Kidney epithelial cell (primary cell): ENCODE results near the gene LLCFC1. TPM values are rescaled to one million over a fixed set of nuclear protein-coding genes. Genes with fewer than 3 reads are reported as not detected.

ENCODE experiments used
- DNase-seq: peaks from one replicate; pipeline ENCODE4 v3.0.0-alpha.2; 2010; ENCODE audit warnings: low read depth
- H3K27me3 ChIP-seq: 2 replicates; pipeline ENCODE4 v1.6.0; 2011; ENCODE audit warnings: low read length; ENCODE audit not compliant: control insufficient read depth, insufficient read depth
- H3K36me3 ChIP-seq: 2 replicates; pipeline ENCODE4 v1.5.1; 2011; ENCODE audit warnings: low read length; ENCODE audit not compliant: control insufficient read depth, insufficient read depth
- H3K4me3 ChIP-seq: 2 replicates; pipeline ENCODE4 v1.5.1; 2011; ENCODE audit warnings: low read depth, mild to moderate bottlenecking, control low read depth, low read length
- CTCF ChIP-seq: IDR thresholded peaks from 2 replicates; pipeline ENCODE4 v1.5.1; 2011; ENCODE audit warnings: mild to moderate bottlenecking, moderate library complexity, low read length, control low read depth, inconsistent platforms; ENCODE audit not compliant: insufficient read depth, poor library complexity, severe bottlenecking
- total RNA-seq: library from RNA; depleted of rRNA; stranded (reverse); fragments of >200 nt; gene quantifications from 2 replicates; pipeline ENCODE4 v1.2.3, GENCODE V29; 2015

The LLCFC1 gene
- total RNA-seq, 1 donor from 2014 or later = not detected

DNA sequence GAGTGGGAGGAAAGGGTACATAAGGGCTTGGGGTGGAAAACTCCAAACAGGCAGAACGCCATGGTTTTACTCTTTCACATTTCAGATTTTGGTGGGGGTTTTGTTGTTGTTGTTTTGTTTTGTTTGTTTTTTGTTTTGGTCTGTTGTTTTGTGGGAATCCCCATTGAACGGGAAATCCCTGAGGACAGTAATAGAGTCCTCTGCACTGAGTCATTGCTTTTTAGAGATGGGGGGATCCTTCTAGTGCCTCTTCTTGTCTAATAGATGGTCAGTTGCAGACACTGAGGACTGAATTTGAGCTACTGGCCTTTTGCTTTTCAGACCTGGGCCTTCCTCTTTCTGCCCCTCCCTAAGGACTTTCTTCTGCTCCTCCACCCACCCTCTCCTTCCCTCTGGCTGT lies 25.7 kb upstream of the LLCFC1 start:
- no peak for TF ChIP-seq CTCF
- DNase-seq = no peak
- Histone ChIP-seq H3K36me3 (no peaks in the 10 kb centered on the region), H3K27me3 (no peaks in the 10 kb centered on the region), H3K4me3 (no peak overlapping the region)

DNA sequence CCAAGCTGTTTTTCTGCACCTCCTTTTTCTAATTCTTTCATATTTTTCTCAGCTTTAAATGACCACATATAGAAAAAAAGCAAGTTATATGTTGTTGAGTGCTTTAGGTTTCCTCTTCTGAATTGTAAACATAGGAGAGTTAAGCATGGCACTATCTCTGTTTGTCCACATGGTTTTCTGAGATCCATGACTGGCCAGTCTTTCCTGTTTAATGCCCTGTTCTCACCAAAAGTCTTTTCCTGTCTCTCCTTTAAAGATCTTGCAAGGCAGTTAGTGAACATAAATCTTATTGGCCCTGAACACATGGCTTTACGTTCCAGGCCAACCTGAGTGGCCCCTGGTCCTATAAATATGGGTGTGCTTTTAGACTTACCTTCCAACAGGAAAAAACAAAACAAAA lies 25.2 kb upstream of the LLCFC1 start:
- no peak for TF ChIP-seq CTCF
- H3K36me3 ChIP-seq = no peaks in the 10 kb centered on the region
- H3K4me3 ChIP-seq = no peak overlapping the region
- H3K27me3 ChIP-seq = no peaks in the 10 kb centered on the region
- DNase-seq = no peak

- TF ChIP-seq CTCF = no peak
- no peaks in the 10 kb centered on the region for H3K36me3 ChIP-seq
- H3K27me3 ChIP-seq = no peaks in the 10 kb centered on the region
- no peak for DNase-seq
- no peak overlapping the region for H3K4me3 ChIP-seq
Measured at GRCh38 chr7:142915315-142915714, 24.0 kb upstream of the LLCFC1 start.

- DNase-seq = no peak
- Histone ChIP-seq H3K36me3 (no peaks in the 10 kb centered on the region), H3K4me3 (no peak overlapping the region), H3K27me3 (no peaks in the 10 kb centered on the region)
- no peak for TF ChIP-seq CTCF
Measured at GRCh38 chr7:142916508-142916907, 22.8 kb upstream of the LLCFC1 start.

DNA sequence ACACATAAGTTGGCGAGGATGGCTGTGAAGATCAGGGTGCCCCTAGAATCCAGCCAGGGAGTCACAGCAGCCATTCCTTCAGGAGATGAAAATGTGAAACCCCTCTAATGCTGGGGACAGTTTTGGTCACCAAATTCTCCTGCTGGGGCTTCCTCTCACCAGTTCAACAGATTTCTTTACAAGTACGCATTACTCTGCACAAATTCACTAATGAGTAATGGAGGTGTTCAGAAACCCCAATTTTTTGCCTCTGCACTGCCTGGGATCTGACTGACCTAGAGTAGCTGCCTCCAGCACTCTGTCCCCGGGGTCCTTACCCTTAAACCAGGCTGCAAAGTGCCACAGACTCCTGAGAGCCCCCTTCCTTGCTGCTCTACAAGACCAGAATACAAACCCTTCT lies 21.8 kb upstream of the LLCFC1 start:
- Histone ChIP-seq H3K36me3 (no peaks in the 10 kb centered on the region), H3K4me3 (no peak overlapping the region), H3K27me3 (no peaks in the 10 kb centered on the region)
- DNase-seq = no peak
- no peak for TF ChIP-seq CTCF

DNA sequence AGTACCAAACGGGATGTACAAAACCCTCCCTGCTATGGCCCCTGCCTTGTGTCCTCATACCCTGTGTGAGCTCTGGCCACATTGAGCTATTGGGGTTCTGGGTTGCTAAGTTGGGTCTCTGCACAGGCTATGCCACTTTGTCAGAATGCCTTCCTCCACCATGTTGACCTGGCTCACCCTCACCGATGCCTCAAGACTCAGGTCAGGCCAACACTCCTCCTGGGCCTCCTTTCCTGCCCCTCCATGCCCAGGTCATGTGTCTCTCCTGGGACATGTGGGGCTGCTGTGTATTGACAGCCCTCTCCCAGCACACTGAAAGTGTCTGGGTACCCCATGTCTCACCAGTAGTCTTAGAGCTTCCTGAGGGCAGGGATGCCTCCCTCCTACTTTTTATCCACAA lies 20.4 kb upstream of the LLCFC1 start:
- TF ChIP-seq CTCF = no peak
- H3K4me3 ChIP-seq = no peak overlapping the region
- no peaks in the 10 kb centered on the region for H3K36me3 ChIP-seq
- no peak for DNase-seq
- no peaks in the 10 kb centered on the region for H3K27me3 ChIP-seq
